ENCODE measurements around the gene KANK4.

Gene KANK4

DNA sequence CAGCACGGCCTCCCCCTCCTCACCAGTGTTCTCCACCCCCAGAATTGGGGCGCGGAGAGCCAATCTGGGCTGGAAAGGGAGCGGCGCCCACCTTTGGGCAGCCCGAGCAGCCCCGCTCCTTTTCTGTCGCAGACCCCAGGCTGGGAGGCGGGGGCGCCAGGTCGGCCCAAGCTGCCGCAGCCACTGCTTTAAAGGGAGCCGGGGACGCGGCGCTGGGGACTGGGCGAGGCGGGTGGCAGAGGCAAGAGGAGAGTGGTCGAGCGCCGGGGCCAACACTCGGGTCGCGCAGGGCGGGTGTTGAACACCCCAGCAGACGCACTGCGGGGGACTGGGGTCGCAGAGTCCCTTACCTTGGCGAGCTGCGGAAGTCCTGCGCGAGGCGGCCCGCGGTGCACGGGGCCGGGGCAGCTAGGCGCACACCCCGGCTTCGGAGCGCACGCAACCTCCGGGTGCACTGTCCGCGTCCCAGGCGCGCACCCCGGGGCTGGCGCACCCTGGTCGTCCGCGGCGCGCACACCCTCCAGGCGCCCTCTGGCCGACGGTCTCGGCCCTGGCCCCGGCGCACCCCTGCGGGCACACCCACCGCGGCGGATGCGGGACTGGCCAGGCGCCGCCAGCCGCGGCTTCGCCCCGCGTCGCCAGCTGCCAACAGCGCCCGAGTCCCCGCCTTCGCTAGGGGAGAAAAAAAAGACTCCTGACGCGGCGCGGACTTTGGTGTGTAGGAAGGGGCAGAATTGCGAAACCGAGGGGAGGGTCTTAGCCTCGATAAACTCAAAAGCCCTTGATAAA is at the start of gene KANK4:
KANK4 (minus strand) TSS at position 679 of the 789 bp plus-strand sequence. CDS start 37,870 bp downstream, outside the sequence.
- DNase-seq (ENCODE audit: low spot score) = no peak
- ChIA-PET CTCF (interaction anchor here (0.7 to 0.9 kb wide), 3 partner anchors 49 to 217 kb away, joined by 3 read pairs; no protein-coding TSS in a partner anchor), POLR2A (ENCODE audit: low non-redundant PET) (interaction anchor here (0.6 kb wide), 1 partner anchor 71 kb away, joined by 4 read pairs; no protein-coding TSS in a partner anchor)
- no peak within 1 kb of the TSS for H3K27ac ChIP-seq
- TF ChIP-seq CTCF (conservative IDR thresholded peaks at IDR 0.05; ENCODE audit: low read depth) = no peak

GRCh38 chr1:62368989-62369388 is 49.8 kb upstream of the KANK4 start:
- ChIA-PET CTCF (interaction anchor here (0.6 kb wide), 1 partner anchor 10 kb away, joined by 4 read pairs; no protein-coding TSS in a partner anchor), POLR2A (ENCODE audit: low non-redundant PET) (no interaction called here)
- TF ChIP-seq CTCF (conservative IDR thresholded peaks at IDR 0.05; ENCODE audit: low read depth) = no peak
- no peak for DNase-seq (ENCODE audit: low spot score)
- no peak overlapping the region for H3K27ac ChIP-seq

GRCh38 chr1:62367005-62367557 is 47.8 kb upstream of the KANK4 start:
- POLR2A ChIA-PET (ENCODE audit: low non-redundant PET) = no interaction called here
- no peak for TF ChIP-seq CTCF (conservative IDR thresholded peaks at IDR 0.05; ENCODE audit: low read depth)
- CTCF ChIA-PET = no interaction called here
- H3K27ac ChIP-seq = no peak overlapping the region
- DNase-seq (ENCODE audit: low spot score) = no peak

DNA sequence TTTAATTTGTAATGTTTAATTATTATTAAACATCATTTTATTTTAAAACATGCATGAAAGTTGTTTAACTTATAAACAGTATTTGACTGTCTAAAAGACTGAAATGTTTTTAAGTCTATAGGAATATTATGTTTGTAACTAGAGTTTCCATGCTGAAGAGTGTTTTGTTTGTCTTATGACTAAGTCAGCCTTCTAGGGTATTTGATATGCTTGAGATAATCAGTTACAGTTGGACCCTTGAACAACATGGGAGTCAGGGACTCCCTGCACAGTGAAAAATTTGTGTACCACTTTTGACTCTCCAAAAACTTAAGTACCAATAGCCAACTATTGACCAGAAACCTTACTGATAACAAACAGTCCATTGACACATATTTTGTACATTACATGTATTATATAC is 45.5 kb upstream of the KANK4 start:
- POLR2A ChIA-PET (ENCODE audit: low non-redundant PET) = no interaction called here
- no peak for DNase-seq (ENCODE audit: low spot score)
- TF ChIP-seq CTCF (conservative IDR thresholded peaks at IDR 0.05; ENCODE audit: low read depth) = no peak
- CTCF ChIA-PET = no interaction called here
- no peak overlapping the region for H3K27ac ChIP-seq

- ChIA-PET POLR2A (ENCODE audit: low non-redundant PET) (no interaction called here), CTCF (interaction anchor here (0.6 kb wide), 1 partner anchor 35 kb away, joined by 4 read pairs; no protein-coding TSS in a partner anchor)
- H3K27ac ChIP-seq = no peak overlapping the region
- no peak for DNase-seq (ENCODE audit: low spot score)
- TF ChIP-seq CTCF (conservative IDR thresholded peaks at IDR 0.05; ENCODE audit: low read depth) = no peak
Measured at GRCh38 chr1:62362926-62363325, 43.7 kb upstream of the KANK4 start.

DNA sequence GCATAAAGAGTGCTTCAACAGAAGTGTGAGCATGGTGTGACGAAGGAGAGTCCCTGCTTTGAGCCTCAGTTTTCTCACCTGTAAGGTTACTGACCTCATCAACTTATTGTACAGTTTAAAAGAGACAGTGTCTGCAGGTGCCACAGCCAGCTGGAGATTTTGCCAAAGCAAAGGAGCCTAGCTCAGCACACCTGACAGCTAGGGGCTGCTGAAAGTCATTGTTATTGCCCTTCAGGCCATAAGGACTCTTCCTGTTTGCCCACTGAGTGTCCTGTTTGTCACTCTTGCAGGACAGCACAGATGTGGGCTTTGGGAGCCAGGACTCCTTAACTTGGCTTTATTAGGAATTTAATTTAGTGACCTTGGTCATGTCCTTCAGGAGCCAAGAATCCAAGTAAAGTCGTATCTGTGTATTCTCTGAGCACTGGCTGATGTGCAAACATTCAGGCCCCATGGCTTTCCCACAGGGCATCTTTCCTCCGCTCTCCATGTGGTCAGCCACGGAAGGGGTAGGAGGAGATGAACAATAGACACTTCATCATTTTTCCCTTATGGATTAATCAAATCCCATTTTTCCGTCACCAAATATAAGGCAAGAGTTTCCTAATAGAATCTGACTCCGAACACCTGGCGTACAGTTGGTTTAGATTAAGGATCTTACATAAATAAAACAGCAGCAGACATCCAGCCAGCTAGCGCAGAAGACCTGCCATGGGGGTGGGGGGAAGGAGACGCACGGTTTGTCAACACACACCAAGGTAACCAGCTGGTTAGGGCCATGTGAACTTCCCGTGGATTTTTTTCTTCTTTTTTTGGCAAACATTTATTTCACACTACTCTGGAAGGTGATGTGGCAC is 43.1 kb upstream of the KANK4 start:
- POLR2A ChIA-PET (ENCODE audit: low non-redundant PET) = no interaction called here
- TF ChIP-seq CTCF (conservative IDR thresholded peaks at IDR 0.05; ENCODE audit: low read depth) = no peak
- H3K27ac ChIP-seq = no peak overlapping the region
- CTCF ChIA-PET = interaction anchor here (0.6 kb wide), 1 partner anchor 34 kb away, joined by 4 read pairs; no protein-coding TSS in a partner anchor
- no peak for DNase-seq (ENCODE audit: low spot score)
